ENCODE results near the gene PCCA. TPM values are rescaled to one million over a fixed set of nuclear protein-coding genes. Genes with fewer than 3 reads are reported as not detected.

PCCA gene
- total RNA-seq, 1 donor from 2014 or later: 3.6 TPM

DNA sequence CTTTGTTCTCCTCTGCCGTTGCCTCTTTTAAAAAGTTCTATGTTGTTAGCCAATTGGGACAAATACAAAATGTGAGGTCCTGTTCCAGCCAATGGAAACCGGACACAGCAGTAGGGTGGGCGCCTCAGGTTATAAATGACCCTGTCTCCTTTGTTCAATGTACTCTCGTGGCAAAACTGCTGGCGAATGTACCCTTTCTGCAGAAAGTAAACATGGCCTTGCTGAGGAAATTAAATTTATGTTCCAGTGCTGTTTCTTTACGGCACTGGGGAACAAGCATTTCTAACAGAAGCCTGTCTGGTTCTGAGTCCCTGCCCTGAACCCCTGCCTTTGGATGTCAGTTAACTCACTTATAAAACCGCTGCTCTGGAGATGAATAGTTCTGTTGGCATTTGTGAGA lies 140.7 kb downstream of the PCCA start:
- H3K9me3 ChIP-seq: no peaks in the 10 kb centered on the region
- no peaks in the 10 kb centered on the region for H3K4me1 ChIP-seq
- no peaks in the 10 kb centered on the region for H3K27me3 ChIP-seq
- H3K27ac ChIP-seq: no peak overlapping the region
- H3K36me3 ChIP-seq: no peaks in the 10 kb centered on the region
- H3K4me3 ChIP-seq: no peak overlapping the region
- intact Hi-C loops (cut with DNase I): no loop called here
- DNase-seq (ENCODE audit: low spot score in 2 of 2): no peak
- TF ChIP-seq, protein P1, sequence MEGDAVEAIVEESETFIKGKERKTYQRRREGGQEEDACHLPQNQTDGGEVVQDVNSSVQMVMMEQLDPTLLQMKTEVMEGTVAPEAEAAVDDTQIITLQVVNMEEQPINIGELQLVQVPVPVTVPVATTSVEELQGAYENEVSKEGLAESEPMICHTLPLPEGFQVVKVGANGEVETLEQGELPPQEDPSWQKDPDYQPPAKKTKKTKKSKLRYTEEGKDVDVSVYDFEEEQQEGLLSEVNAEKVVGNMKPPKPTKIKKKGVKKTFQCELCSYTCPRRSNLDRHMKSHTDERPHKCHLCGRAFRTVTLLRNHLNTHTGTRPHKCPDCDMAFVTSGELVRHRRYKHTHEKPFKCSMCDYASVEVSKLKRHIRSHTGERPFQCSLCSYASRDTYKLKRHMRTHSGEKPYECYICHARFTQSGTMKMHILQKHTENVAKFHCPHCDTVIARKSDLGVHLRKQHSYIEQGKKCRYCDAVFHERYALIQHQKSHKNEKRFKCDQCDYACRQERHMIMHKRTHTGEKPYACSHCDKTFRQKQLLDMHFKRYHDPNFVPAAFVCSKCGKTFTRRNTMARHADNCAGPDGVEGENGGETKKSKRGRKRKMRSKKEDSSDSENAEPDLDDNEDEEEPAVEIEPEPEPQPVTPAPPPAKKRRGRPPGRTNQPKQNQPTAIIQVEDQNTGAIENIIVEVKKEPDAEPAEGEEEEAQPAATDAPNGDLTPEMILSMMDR (IDR thresholded peaks at IDR 0.05): no peak

GRCh38 chr13:100230769-100231149 lies 141.9 kb downstream of the PCCA start:
- Histone ChIP-seq H3K27ac (no peak overlapping the region), H3K4me1 (no peaks in the 10 kb centered on the region), H3K9me3 (no peaks in the 10 kb centered on the region), H3K27me3 (no peaks in the 10 kb centered on the region), H3K4me3 (no peak overlapping the region), H3K36me3 (no peaks in the 10 kb centered on the region)
- intact Hi-C loops (cut with DNase I): no loop called here
- no peak for DNase-seq (ENCODE audit: low spot score in 2 of 2)
- TF ChIP-seq, protein P1 (IDR thresholded peaks at IDR 0.05): no peak

DNA sequence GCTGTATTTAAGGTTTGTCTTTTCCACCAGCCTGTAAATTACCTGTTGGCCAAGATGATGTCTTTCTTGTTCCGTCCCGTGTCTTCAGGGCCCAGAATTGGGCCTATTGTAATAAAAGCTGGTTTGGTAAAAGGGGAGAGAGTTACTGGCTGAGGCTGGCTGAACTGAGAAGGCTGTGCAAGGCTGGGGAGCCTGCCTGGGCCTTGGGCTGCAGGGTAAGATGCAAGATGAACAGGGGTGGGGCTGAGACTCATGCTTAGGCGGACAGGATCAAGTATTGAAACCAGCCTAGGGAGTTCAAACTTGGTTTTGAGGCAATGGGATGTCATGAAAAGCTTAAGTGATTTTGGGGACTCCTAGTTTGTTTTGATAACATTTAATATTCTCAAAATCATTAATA lies 142.3 kb downstream of the PCCA start:
- TF ChIP-seq, protein P1 (IDR thresholded peaks at IDR 0.05): no peak
- Histone ChIP-seq H3K36me3 (no peaks in the 10 kb centered on the region), H3K4me1 (no peaks in the 10 kb centered on the region), H3K4me3 (no peak overlapping the region), H3K27ac (no peak overlapping the region), H3K9me3 (no peaks in the 10 kb centered on the region), H3K27me3 (no peaks in the 10 kb centered on the region)
- intact Hi-C loops (cut with DNase I): no loop called here
- no peak for DNase-seq (ENCODE audit: low spot score in 2 of 2)

DNA sequence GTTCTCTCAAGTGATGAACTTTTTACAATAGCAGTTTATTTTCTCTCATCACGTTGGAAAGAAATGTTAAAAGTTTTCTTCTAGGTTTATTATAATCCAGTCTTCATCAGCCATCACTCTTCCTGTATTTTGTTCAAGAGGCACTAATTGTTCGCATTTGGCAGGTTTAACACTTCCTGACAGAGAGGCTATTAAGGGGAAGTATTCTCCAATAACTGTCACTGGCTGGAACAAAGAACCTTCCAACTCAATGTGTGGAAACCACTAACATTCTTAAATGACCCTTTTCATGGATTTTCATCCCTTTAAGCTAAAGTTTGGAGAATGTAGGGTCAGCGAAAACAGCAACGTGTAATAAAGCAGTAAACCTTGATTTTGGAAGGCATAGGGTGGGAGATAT lies 145.1 kb downstream of the PCCA start:
- intact Hi-C loops (cut with DNase I): loop anchor here (2.0 kb wide), 2 partner anchors 317 to 577 kb away; no protein-coding TSS in a partner anchor
- H3K36me3 ChIP-seq: no peaks in the 10 kb centered on the region
- H3K4me3 ChIP-seq: no peak overlapping the region
- no peaks in the 10 kb centered on the region for H3K9me3 ChIP-seq
- no peaks in the 10 kb centered on the region for H3K4me1 ChIP-seq
- TF ChIP-seq, protein P1 (IDR thresholded peaks at IDR 0.05): no peak
- no peak overlapping the region for H3K27ac ChIP-seq
- DNase-seq (ENCODE audit: low spot score in 2 of 2): no peak
- H3K27me3 ChIP-seq: no peaks in the 10 kb centered on the region

DNA sequence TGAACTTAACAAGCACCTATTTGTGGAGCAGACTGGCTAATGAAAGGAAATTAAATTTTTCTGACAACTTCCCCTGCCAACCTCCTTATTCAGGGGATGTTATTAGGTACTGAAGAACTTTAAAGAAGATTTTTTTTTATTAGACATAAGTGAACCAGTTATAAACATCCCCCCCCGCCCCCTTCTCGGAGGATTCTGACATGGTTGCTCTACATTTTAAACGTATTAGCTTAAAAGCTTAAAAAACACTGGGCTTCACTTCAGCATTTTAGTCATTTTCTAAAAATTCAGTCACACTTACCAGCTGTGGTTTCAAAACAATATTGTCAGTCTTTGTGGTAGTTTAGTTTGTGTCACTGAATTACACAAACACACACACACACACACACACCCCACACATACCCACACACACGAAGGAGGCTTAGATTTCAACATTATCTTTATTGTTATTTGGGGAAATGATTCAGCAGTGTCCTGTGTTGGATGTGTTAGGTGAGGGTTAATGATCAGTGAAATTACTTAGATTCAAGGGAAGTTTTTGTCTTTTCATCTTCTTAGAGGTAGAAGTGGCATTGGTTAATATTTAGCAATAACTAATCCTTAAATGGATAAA lies 145.7 kb downstream of the PCCA start:
- no peaks in the 10 kb centered on the region for H3K9me3 ChIP-seq
- H3K27me3 ChIP-seq: no peaks in the 10 kb centered on the region
- no peaks in the 10 kb centered on the region for H3K4me1 ChIP-seq
- H3K27ac ChIP-seq: no peak overlapping the region
- intact Hi-C loops (cut with DNase I): loop anchor here (2.0 kb wide), 2 partner anchors 318 to 578 kb away; no protein-coding TSS in a partner anchor
- DNase-seq (ENCODE audit: low spot score in 2 of 2): no peak
- H3K36me3 ChIP-seq: no peaks in the 10 kb centered on the region
- TF ChIP-seq, protein P1 (IDR thresholded peaks at IDR 0.05): no peak
- H3K4me3 ChIP-seq: no peak overlapping the region
